NCI-H226 (cell line): ENCODE results near the gene NAA80.

ENCODE experiments used
- DNase-seq: peaks from one replicate; pipeline ENCODE4 v3.0.0-alpha.2; 2015

The NAA80 gene

GRCh38 chr3:50327943-50328691 lies 28.9 kb upstream of the NAA80 start, which contains the start of gene TUSC2:
TSS of gene TUSC2 (minus strand) at chr3:50328223. CDS start at chr3:50328099, 124 bp downstream.
- DNase-seq: peak; percentile 82

- no peak for DNase-seq
These were observed 27.9 kb upstream of the NAA80 start for GRCh38 chr3:50327129-50327528.

GRCh38 chr3:50326182-50326541 lies 27.0 kb upstream of the NAA80 start:
- DNase-seq: no peak

- no peak for DNase-seq
These were observed 26.4 kb upstream of the NAA80 start for GRCh38 chr3:50325497-50326181.

GRCh38 chr3:50325113-50325480 lies 25.9 kb upstream of the NAA80 start:
- no peak for DNase-seq

GRCh38 chr3:50324351-50325112 lies 25.3 kb upstream of the NAA80 start:
- no peak for DNase-seq

GRCh38 chr3:50323614-50324199 lies 24.5 kb upstream of the NAA80 start:
- DNase-seq: no peak

GRCh38 chr3:50323092-50323600 lies 23.9 kb upstream of the NAA80 start:
- DNase-seq: no peak

- no peak for DNase-seq
These were observed 23.3 kb upstream of the NAA80 start, which contains the start of gene HYAL2 for GRCh38 chr3:50322386-50323091. TSS of gene HYAL2 (minus strand) at chr3:50322745. CDS start at chr3:50320489, 2,256 bp downstream.

GRCh38 chr3:50322115-50322385 lies 22.8 kb upstream of the NAA80 start:
- DNase-seq: no peak

- DNase-seq: peak; percentile 69
These were observed 22.3 kb upstream of the NAA80 start for GRCh38 chr3:50321336-50322114.

- DNase-seq: no peak
These were observed 21.7 kb upstream of the NAA80 start for GRCh38 chr3:50320853-50321335.

- DNase-seq: no peak
These were observed 20.9 kb upstream of the NAA80 start for GRCh38 chr3:50319894-50320625.

GRCh38 chr3:50319181-50319893 lies 20.1 kb upstream of the NAA80 start:
- no peak for DNase-seq

GRCh38 chr3:50318615-50319014 lies 19.4 kb upstream of the NAA80 start:
- no peak for DNase-seq

- no peak for DNase-seq
These were observed 19.0 kb upstream of the NAA80 start for GRCh38 chr3:50318163-50318562.

GRCh38 chr3:50317300-50317699 lies 18.1 kb upstream of the NAA80 start:
- no peak for DNase-seq

- DNase-seq: peak; percentile 85
These were observed 17.5 kb upstream of the NAA80 start for GRCh38 chr3:50316657-50317242.

- no peak for DNase-seq
These were observed 15.6 kb upstream of the NAA80 start for GRCh38 chr3:50314816-50315215.

- no peak for DNase-seq
These were observed 15.1 kb upstream of the NAA80 start for GRCh38 chr3:50314342-50314741.
